Choroid plexus epithelial cell (primary cell): ENCODE data around the gene ZMYND19.
A peak's percentile ranks its signal among the peaks of the same experiment; 100 is the strongest.
"Not testable (repeated sequence)": the region's sequence is repeated elsewhere in the genome, so short reads cannot be mapped to it uniquely, and the experiment has no call there.

Source experiments
- DNase-seq: peaks from one replicate; pipeline ENCODE4 v3.0.0-alpha.2; 2010; ENCODE audit warnings: low read depth
- H3K4me3 ChIP-seq: 2 replicates; pipeline ENCODE4 v1.5.1; 2011; ENCODE audit warnings: low read depth, mild to moderate bottlenecking, control low read depth, low read length, moderate library complexity
- TF ChIP-seq, protein P1 (sequence below): conservative IDR thresholded peaks from 2 replicates; pipeline ENCODE4 v1.5.1; 2011; ENCODE audit warnings: low read depth, mild to moderate bottlenecking, control low read depth, inconsistent platforms, low read length, moderate library complexity

ZMYND19 gene

DNA sequence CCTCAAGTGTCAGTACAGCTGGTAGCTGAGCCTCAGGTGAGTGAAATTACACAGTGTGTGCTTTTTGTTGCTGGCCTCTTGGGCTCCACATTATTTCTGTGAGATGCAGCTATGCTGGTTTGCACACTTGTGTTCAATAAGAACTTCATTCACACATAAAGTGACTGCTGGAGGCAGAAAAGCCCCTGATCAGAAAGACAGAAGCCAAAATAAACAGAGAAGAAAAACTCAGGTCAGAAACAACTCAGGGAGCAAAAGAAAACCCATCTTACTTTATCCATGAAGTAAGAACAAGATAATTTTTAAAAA, 55.2 kb downstream of the ZMYND19 start:
- TF ChIP-seq, protein P1, sequence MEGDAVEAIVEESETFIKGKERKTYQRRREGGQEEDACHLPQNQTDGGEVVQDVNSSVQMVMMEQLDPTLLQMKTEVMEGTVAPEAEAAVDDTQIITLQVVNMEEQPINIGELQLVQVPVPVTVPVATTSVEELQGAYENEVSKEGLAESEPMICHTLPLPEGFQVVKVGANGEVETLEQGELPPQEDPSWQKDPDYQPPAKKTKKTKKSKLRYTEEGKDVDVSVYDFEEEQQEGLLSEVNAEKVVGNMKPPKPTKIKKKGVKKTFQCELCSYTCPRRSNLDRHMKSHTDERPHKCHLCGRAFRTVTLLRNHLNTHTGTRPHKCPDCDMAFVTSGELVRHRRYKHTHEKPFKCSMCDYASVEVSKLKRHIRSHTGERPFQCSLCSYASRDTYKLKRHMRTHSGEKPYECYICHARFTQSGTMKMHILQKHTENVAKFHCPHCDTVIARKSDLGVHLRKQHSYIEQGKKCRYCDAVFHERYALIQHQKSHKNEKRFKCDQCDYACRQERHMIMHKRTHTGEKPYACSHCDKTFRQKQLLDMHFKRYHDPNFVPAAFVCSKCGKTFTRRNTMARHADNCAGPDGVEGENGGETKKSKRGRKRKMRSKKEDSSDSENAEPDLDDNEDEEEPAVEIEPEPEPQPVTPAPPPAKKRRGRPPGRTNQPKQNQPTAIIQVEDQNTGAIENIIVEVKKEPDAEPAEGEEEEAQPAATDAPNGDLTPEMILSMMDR = no peak
- no peak for DNase-seq
- no peak overlapping the region for H3K4me3 ChIP-seq

DNA sequence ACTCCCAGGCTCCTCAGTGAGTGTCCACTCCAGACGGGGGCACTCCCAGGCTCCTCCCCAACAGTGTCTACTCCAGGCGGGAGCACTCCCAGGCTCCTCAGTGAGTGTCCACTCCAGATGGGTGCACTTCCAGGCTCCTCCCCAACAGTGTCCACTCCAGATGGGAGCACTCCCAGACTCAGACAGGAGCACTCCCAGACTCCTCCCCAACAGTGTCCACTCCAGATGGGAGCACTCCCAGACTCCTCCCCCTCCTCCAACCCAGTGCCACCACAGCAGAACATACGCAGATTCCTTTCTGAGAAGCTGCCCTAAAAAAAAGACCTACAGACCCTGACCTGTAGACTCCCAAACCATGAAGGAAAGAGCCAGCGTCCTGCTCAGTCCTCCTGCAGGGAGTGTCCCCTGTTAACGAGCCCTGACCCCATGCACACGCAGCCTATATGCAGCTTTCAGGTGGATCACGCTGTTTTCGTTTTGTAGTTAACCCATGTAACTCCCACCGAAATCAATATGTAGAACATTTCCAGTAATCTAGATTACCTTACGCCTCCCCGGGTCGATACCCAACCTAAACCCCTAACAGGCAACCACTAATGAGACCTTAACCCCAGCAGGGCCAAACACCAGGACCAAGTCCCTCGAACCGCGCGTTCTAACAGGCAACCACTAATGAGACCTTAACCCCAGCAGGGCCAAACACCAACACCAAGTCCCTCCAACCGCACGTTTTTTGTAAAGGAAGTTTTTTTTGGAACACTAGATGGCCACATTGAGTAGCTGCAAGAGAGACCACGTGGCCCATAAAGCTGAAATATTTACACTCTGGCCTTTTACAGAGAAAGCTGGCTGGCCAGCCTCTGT, 55.8 kb downstream of the ZMYND19 start:
- peak; percentile 85 for DNase-seq
- no peak overlapping the region for H3K4me3 ChIP-seq
- TF ChIP-seq, protein P1 = peak; percentile 76

DNA sequence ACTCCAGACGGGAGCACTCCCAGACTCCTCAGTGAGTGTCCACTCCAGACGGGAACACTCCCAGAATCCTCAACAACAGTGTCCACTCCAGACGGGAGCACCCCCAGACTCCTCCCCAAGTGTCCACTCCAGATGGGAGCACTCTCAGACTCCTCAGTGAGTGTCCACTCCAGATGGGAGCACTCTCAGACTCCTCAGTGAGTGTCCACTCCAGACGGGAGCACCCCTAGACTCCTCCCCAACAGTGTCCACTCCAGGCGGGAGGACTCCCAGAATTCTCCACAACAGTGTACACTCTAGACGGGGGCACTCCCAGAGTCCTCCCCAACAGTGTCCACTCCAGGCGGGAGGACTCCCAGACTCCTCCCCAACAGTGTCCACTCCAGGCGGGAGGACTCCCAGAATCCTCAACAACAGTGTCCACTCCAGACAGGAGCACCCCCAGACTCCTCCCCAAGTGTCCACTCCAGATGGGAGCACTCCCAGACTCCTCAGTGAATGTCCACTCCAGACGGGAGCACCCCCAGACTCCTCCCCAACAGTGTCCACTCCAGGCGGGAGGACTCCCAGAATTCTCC, 57.3 kb downstream of the ZMYND19 start:
- DNase-seq, H3K4me3 ChIP-seq: not testable (repeated sequence)
